HG03575 (cell line): Measurements from ENCODE around the gene GJC2.

Experiments used
- ATAC-seq: cut with Tn5 transposase; IDR thresholded peaks from one replicate; pipeline ENCODE4 v1.9.1; 2021; ENCODE audit not compliant: unreplicated experiment, insufficient number of reproducible peaks, low FRiP score; ENCODE audit errors: extremely low read depth

The GJC2 gene

GRCh38 chr1:228142701-228143136 lies 7.0 kb upstream of the GJC2 start:
- ATAC-seq, result no peak

- no peak for ATAC-seq
These were observed 6.1 kb upstream of the GJC2 start for GRCh38 chr1:228143480-228144192.

DNA sequence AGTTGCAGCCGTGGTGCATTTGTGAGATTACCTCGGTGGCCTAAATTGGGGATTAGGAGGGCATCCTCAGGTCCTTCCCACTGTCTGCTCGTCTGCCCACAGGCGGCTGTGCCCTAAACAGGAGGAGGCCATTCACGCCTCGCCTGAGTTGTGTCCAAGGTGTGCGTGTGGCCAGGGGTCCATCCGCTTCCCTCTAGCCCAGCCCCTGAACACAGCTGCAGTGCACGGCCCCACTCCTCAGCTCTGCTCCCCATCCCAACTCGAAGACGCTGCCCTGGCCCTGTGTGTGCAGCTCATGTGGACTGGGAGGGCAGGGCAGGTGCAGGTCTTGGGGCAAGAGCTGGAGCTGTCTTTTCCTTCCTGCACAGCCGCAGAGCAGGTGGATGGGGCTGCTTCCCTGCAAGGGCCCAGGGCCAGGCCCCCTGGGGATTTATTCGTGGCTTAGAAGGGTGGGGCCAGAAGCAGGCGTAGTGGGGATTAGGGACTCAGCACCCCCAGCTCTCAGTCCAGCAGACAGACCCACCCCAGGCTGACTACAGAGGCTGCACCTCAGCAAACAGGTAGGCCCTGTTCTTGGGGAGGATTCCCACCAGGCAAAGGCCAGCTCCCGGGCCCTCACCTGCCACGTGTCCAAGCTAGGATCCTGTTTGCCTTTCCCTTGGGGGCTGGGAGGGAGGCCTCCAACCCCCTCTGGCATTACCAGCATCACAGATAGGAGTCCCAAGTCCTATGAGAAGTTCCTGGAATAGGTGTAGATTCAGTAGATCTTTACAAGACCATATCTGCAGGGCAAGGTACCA lies 5.3 kb upstream of the GJC2 start:
- ATAC-seq, result no peak

GRCh38 chr1:228144993-228145343 lies 4.8 kb upstream of the GJC2 start:
- no peak for ATAC-seq

DNA sequence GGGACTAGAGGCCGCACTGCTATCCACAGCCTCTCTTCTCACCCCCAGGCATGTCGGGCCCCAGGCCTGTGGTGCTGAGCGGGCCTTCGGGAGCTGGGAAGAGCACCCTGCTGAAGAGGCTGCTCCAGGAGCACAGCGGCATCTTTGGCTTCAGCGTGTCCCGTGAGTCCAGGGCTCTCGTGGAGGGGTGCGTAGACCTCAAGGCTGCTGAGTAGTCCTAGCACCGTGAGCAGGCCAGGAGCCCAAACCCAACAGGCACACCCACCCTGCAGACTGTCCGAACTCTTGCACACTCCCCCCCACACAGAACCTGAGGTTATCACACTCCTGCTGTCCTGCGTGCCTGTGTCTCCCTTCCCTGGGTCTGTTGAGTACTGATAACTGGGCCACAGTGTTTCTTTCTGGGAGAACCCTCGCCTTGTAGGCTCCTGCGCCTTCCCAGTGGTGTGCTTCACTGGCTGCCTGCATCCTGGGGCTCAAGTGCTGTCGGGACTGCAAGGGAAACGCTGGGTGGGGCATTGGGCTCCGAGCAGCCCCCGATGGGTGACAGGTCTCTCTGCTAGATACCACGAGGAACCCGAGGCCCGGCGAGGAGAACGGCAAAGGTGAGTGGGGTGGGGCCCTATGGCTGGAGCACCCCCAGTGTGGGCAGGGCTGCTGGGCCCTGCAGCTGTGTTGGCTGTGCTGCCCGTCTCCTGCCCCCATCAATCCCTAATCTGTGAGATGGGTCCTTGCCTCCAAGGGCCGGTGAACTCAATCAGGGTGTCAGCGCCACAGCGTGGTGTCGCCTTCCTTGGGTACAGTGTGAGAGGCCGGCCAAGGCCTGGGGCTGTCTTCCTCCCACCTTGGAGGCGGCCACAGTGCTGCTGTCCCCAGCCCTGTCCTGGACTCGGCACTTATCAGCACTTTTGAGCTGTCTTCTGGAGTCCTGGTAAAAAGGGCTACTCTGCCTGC lies 4.0 kb upstream of the GJC2 start:
- ATAC-seq, result no peak

DNA sequence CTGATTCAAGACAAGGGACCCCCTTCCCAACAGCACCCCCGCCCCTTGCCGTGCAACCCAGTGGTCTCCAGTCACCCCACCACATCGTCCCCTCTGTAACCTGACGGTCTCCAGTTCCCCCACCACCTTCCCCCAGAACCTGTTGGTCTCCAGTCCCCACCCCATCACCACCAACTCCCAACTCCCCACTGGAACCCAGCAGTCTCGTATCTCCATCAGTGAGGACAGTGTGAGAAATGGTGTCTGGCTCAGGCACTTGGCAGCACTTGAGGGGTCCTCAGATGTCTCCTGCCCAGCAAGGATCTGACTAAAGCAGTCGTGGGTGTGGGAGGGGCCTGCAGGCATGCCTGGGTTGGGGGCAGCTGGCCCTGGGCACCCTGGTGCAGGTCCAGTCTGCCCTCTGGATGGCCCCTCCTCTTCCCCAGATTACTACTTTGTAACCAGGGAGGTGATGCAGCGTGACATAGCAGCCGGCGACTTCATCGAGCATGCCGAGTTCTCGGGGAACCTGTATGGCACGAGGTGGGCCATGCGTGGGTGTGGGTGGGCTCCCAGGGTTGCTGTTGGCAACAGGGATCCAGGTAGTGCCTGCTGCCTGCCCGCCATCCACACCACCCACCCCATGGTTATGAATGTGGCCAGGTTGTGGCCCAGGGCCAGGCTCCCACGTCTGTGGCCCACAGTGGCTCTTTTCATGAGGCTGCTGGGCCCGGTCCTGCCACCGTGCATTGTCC lies 3.1 kb upstream of the GJC2 start:
- no peak for ATAC-seq

DNA sequence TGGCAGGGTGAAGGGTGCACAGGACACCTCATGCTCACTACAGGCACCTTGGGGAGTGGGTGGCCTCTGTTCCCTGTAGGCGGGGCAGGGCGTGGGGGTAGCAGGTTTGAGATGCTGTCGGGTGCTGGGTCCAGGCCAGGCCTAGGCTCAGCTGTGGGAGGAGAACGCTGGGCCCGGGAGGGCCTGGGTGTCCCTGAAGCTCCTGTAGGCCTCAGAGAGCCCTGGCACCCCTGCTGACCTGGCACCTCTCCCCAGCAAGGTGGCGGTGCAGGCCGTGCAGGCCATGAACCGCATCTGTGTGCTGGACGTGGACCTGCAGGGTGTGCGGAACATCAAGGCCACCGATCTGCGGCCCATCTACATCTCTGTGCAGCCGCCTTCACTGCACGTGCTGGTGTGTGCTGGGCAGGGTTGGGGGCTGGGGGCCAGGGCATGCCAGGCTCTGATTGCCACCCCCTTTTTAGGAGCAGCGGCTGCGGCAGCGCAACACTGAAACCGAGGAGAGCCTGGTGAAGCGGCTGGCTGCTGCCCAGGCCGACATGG lies 2.5 kb upstream of the GJC2 start:
- ATAC-seq, result no peak

- ATAC-seq, result no peak
These were observed 2.0 kb upstream of the GJC2 start for GRCh38 chr1:228147768-228148167.

DNA sequence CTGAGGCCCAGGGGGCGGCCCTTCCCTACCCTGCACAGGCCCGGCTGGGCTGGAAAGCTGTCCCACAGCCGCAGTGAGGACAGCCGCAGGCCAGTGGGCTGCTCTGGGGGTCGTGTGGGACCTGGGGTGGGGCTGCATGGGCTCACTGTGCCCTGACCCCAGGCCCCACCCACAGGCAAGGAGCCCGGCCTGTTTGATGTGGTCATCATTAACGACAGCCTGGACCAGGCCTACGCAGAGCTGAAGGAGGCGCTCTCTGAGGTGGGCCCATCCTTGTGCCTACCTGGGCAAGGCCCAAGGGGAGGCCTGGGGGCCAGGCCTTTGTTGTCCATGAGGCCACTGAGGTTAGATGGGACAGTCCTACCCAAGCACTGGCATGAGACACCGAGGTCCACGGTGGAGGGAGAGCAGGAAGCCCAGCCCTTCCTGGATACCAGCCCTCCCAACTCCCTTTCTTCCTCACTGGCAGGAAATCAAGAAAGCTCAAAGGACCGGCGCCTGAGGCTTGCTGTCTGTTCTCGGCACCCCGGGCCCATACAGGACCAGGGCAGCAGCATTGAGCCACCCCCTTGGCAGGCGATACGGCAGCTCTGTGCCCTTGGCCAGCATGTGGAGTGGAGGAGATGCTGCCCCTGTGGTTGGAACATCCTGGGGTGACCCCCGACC lies 1.4 kb upstream of the GJC2 start:
- ATAC-seq, result no peak

- no peak for ATAC-seq
These were observed 760 bp upstream of the GJC2 start for GRCh38 chr1:228148935-228149405.

DNA sequence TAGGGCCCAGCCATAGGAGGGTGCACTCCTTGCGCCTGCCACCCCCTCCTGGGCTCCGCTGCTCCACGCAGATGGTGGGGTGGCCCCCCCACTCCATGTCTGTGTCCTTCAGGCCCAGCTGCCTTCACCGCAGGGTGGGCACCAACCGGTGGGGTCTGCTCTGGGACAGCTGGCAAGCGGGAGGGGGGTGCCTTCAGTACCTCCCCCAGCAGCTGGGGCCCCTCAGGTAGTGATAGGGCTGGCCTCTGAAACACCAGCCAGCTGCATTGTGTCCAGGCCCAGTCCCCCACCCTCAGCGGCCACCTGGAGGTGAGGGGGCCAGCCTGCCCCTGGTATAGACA lies 360 bp downstream of the GJC2 start:
- ATAC-seq, result no peak

DNA sequence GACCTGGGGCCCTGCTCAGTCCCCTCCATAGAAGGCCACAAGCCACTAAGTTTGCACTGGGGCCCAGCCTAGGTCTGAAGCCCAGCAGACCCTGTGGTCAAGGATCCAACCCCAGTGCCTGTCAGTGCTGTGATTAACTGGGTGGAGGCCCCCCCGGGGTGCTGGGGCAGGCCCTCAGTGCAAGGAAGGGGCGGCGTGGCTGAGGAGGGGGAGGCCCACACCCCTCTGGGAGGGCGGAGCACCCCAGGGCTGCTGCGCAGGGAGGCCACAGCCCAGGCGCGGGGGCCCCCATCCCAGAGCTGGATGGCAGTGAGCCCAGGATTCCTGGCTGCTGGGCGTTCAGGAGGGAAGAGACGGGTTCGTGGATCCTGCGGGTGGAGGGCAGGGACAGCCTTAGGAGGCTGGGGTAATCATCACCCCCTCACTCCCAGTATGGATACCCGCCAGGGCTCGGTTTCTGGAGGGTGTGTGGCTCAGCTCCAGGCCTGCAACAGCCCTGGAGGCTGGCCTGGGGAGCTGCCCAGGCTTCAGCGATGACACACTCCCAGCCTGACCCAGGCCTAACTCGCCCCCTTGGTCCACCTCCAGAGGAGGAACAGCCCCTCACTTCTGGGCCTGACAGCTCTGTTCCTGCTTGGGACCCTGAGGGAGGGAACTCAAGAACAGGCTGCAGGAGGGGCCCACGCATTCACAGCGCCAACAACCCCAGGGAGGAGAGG lies 890 bp downstream of the GJC2 start:
- no peak for ATAC-seq

- no peak for ATAC-seq
These were observed 1.6 kb downstream of the GJC2 start for GRCh38 chr1:228151180-228151925.

GRCh38 chr1:228152097-228152917 lies 2.6 kb downstream of the GJC2 start:
- no peak for ATAC-seq

DNA sequence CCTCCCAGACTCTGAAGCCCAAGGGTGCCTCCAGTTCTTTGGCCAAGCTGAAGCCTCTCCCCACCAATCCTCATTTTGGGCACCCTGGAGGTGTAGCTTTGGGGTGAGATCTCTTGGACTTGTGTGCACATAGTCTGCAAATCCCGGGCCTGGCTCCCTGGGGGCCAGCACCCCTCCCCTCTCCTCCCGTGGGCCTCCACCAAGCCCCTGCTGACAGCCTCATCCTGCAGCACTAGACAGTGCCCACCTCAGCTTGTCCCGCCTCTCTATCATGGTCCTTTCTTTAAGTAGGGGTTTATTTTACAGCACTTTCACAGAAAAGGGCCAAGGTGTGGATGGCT lies 3.2 kb downstream of the GJC2 start:
- no peak for ATAC-seq

- no peak for ATAC-seq
These were observed 4.4 kb downstream of the GJC2 start for GRCh38 chr1:228154021-228154669.
